Tongue (tissue), 2 donors: ENCODE data around the gene CDKL5. TPM values are rescaled to one million over a fixed set of nuclear protein-coding genes. Genes with fewer than 3 reads are reported as not detected.

Source experiments
- DNase-seq: peaks from one replicate; pipeline ENCODE4 v3.0.0-alpha.2; 2015
- total RNA-seq: library from RNA; depleted of rRNA; stranded (reverse); fragments of >200 nt; gene quantifications from one replicate; pipeline ENCODE4 v1.2.3, GENCODE V29; 2014

Gene CDKL5
- total RNA-seq, 1 donor from 2014 or later, result 9.3 TPM

DNA sequence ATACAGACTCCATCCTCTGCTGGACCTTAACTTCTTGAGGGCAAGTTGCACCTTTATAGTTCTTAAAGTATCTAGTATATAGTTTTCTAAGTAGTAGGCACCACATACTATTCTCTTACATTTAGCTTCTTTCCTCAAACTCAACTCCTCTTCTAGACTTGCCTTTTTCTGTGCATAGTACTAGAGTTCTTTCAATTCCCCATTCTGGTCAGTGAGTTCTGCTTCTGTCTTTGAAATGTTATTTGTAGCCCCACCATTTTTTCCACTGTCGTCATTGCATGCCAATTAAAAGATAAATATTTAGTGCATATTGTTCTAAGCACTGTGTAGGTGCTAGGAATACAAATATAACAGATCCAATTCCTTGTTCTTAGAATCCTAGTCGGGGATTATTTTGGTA, 31.6 kb downstream of the CDKL5 start:
- no peak for DNase-seq

DNA sequence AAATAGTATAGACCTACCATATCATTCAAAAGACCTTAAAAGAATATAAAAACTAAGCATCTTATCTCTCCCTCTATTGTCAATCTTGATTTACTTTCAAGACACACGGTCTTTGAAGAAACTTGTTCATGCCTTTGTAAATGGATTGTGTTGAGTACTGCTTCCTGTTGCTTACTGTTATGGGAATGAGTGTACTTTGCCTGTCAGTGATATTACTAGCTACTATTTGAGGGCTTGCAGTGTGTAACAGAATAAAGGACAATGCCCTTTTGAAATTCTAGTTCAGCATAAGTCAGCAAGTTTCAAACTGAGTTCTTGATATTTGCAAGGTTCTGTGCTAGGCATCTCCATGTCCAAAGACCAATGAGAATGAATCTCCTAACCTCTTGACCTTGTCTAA, 36.0 kb downstream of the CDKL5 start:
- no peak for DNase-seq

DNA sequence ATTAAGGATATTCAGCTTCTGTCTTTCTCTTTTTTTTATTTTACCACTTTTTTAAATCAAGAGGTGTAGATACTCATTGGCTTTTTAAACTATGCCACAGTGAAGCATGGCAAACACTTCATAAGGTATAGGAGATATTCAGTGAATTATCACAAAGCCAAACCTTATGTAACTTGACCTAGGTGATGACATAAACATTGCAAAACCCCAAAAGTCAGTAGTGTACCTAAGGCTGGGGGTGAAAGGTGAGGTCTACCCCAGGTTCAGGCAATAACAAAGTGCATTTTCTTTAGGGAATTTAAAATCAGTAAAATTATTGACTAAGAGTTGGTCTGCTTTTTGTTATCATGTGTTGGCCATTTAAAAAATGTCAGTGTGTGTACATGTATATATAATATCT, 39.1 kb downstream of the CDKL5 start:
- no peak for DNase-seq

DNA sequence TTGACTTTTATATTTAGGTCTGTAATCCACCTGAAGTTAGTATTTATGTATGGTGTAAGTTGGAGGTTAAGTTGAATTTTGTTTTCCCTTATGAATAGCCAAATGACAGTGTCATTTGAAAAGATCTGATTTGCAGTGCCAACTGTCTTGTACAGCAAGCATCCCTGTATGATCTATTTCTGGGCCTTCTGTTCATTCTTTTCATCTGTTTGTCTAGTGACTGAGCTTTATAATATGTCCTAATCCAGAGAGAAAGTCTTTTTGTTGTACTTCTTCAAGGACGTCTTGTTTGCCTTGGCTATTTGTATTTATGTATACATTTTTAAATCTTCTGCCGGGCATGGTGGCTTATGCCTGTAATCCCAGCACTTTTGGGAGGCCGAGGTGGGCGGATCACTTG, 39.6 kb downstream of the CDKL5 start:
- DNase-seq, result no peak

DNA sequence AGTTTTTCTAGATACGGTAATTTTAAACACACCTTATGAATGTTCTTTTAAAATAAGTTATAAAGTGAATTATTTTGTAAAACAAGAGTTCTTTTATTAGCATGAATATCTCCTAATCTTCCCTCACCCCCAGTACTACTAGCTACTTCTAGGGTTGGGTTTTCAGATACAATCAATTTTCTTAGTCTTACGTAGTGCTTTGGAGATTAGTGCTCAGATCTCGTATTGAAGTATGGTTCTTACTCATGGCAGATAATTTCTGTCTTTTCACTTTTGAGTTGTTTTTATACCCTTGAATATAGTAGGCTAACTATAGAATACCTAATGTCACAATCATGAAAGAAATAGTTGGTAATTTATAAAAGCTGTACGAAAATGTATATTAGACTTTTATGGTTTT, 43.2 kb downstream of the CDKL5 start:
- DNase-seq, result no peak

DNA sequence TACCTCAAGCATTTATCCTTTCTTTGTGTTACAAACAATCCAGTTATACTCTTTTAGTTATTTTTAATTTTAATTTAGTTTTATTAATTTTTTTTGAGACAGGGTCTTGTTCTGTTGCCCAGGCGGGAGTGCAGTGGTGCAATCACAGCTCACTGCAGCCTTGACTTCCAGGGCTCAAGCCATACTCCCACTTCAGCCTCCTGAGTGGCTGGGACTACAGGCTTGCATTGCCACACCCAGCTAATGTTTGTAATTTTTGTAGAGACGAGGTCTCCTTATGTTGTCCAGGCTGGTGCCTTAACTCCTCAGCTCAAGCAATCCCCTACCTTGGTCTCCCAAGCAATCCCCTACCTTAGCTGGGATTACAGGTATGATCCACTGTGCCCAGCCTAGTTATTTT, 45.9 kb downstream of the CDKL5 start:
- no peak for DNase-seq

DNA sequence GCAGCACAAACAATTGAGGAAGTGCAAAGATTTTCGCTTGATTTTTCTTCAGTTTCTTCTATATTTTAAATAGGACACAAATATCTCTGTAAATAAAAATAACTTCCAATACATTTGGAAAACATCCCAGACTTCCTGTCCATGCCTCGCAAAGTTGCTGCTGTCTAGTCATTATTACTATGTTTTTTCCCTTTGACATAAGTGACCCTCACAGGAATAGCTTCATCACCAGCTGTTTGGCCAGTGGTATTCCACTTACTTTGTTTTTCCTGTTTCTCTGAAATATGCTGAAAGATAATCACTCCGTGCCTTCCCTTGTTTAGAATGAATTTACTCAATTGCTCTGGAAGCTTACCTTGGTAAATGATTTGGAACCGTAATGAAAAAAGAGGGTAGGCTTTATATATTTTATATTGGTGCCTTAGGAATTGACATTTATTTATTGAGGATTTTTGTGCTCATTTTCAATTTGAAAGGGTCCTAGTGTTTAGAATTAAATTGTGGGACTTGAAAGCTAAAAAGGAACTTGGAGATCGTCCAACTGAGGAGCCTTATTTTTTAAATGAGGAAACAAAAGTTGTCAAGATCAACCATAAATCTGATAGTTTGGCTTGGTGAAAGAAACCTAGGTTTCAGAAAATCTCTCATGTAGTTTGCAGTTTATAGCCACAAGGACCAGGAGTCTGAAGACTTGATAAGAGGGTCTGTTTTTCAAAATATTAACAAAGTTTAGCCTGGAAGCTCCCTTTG, 65.6 kb downstream of the CDKL5 start:
- peak; percentile 0 for DNase-seq

DNA sequence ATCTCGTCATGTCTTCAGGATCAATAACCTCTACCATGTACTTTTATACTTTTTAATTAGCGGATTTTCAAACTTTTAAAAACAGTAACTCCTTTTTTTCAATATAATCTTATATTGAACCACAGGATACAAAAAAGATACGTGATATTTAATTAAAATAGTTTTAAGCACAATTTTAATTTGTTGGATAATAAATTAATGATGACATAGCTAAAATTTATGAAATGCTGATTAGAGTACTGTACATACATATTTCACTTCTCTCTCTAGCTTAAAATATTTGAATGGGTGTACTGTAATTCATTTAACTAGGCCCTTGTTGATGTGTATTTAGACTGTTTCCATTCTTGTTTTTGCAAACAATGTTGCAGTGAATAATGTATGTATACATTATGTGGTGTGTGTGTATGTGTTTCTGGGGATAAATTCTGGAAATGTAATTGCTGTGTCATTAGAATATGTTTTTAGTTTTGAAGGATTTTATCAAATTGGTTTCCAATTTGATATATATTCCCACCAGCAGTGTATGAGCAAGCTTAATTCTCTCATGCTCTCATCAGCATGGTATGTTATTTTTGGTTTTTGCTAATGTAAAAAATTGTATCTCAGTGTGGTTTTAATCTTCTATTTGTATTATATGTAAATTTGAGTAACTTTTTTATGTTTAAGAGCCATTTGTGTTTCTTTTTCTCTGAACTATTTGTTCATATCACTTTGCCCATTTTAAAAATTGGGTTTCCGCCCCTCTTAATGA, 66.4 kb downstream of the CDKL5 start:
- DNase-seq, result no peak

DNA sequence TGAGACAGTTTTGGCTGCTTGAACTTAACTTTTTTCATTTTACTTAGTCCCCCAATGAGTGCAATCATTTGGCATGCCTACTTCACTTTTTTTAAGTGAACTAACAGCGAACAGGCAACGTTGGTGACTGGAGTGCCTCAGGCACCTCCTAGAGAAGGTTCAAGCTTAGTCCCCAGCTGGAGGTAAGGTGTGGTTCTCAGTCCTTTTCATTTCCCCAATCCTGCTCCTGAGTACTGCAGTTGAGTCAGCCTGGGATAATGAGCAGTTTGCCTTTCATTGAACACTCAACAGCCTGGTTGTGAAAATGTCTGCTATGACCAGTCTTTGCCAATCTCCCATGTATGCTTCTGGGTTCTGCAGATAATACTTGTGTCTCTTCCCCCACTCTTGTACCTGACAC, 109.5 kb downstream of the CDKL5 start:
- no peak for DNase-seq

DNA sequence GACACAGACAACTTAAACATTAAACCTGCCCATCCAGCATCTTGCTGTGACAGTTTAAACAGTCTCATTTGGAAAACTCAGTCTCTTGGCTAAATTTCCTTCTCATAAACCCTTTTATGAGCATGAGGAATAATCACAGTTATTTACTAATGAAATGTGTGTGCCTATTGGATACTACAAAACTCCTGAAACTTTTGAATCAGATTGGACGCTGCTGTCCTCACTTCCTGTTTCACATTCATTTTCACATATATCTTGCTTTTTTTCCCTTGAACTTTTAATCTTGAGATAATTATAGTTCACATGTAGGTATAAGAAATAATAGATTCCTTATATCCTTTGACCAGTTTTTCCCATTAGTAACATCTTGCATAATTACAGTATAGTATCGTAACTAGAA, 111.7 kb downstream of the CDKL5 start:
- DNase-seq, result no peak

DNA sequence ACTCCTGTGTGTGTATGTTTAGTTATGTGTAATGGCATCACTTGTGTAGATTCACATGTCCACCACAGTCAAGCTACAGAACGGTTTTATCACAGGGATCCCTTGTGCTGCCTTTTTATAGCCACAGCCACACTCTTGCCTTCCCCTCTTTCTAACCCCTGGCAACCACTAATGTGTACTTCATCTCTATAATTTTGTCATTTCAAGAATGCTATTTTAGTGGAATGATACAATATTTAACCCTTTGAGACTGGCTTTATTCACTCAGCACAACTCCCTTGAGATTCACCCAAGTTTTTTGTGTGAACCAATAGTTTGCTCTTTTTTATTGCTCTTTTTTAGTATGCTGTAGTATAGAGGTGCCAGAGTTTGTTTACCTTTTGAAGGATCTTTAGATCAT, 112.1 kb downstream of the CDKL5 start:
- no peak for DNase-seq

DNA sequence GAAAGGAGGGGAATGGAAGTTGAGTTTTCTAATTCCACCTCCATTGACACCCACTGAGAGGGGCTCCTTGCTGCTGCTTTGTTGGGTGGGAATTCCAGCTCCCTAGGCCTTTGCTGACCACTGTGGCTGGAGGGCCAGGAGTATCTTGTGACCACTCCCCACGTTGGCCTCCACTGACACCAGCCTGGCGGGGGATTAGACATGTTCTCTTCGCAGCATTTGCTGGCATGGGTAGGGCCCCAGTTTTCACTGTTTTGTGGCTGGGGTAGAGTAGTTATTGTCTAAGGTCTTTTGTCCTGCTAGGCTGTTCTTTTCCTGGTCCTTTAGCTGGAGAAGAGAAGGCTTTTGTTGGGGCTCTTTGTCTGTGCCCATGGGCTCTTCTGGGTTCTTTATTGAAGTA, 116.7 kb downstream of the CDKL5 start:
- no peak for DNase-seq

DNA sequence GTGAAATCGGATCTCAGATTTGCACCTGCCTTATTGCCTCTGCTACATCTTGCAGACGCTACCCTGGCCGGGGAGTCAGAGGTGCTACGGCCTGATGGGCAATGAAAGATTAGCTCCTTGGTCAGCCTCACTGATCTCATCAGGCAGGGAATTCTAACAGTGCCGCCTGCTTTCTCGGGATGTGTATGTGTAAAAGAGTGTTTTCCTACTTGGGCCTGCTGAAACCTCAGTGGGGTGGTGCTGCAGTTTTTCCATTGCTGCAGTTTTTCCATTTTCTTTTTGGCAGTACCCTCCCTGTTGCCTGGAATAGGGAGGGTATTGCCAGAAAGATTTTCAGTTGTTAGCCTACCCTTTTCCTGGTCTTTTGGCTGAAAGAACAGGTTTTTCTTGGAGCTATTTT, 117.5 kb downstream of the CDKL5 start:
- DNase-seq, result no peak

DNA sequence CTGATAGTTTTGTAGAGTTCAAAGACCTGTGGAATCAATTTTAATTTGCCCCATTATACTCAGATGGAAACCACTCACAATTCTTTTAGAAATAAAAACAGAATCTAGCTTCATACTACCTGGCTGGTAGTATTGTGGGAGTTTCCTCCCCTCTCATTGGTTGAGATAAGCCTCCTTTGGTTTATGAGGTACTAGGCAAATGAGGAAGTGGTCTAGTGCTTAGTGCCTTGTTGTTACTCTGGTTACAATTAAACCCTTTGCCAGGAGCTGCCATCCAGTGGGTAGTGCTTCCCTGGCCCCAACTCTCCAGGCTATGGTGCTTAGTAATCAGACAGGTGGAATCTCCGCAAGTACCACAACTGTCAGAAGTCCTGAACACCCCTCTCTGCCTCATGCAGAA, 118.3 kb downstream of the CDKL5 start:
- no peak for DNase-seq

DNA sequence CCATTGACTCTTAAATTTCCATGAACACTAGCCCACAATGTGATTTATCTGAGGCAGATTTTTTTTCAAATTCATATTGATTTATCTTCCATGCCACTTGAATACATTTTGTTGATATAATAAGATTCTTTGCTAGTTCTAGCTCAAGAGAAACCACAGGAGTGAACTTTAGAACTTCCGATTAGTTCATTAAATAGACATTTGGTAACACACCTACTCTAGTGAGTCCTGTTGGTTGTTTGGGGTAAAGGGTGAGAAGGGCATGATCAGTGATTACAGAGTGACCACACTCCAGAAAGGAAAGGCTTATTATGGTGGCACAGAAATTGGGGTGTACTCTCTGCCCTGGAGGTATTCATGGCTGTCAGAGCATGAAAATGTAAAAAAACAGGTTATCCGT, 120.4 kb downstream of the CDKL5 start:
- no peak for DNase-seq

DNA sequence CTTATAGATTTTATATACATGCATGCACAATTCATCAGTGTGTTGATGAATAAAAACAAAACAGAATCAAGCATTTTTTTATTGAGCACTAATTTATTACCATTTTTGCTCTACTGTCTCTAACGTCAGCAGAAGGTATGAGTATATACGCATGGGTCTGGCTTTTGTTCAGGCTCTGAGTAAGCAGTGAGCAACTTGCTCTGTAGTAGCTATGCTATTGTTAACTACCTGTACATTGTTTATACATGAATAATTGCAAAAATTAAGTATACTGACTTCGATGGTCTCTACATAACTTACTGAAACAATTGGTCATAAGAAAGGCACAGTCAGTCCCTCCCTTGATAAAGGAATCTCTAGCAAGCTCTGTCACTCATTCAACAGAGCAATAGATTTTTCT, 123.6 kb downstream of the CDKL5 start:
- DNase-seq, result no peak

DNA sequence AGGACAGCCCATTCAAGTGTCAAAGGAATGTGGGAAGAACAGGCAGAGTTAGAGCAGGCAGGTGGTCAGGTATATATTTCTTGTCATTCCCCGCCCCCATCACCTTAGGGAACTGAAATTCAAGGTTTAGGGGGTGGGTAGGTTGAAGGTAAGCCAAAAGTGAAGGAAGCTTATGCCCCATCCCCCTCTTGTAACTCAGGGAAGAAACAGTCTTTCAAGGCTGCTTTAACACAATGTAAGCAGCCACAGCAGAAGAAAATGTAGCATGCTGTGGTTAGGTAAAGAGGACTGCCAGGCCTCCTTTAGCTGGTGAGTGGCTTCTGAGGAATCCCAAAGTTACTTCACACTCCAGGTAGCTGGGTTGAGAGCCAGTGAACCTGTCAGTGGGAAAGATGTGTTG, 124.2 kb downstream of the CDKL5 start:
- DNase-seq, result no peak

DNA sequence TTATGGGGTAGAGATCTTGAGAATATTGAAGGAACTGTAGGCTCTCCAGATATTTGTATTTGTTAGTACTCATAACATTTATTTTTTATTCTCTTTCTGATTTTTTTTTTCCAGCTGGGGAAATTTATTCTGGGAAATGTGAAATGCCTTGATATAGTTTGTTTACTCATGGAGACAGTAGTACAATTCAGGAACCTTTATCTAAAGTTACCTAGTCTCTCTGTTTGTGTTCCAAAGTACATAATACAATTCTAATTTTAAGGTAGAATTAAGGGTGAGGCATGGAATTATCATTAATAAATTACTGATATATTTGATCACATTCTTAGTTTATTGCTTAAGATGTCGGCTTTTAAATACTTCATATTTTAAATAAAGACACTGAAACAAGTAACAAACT, 132.5 kb downstream of the CDKL5 start:
- DNase-seq, result no peak

DNA sequence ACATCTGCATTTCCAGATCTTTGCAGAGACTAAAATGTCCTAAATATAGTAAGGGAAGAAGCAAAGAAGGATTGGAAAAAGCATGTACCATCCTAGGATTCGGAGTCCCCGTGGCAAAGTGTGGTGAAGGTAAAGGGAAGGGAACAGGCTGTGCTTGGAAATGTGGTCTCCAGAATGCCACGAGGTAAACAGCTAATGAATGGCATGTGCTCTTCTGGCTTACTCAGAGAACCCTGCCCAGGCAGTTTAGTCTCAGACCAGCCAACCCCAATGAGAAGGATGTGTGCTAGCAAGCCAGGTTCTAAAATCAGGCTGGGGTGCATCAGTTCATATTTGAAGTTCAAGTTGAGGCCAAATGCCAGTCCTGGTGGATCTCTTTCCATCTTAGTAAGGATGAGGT, 133.4 kb downstream of the CDKL5 start:
- no peak for DNase-seq

DNA sequence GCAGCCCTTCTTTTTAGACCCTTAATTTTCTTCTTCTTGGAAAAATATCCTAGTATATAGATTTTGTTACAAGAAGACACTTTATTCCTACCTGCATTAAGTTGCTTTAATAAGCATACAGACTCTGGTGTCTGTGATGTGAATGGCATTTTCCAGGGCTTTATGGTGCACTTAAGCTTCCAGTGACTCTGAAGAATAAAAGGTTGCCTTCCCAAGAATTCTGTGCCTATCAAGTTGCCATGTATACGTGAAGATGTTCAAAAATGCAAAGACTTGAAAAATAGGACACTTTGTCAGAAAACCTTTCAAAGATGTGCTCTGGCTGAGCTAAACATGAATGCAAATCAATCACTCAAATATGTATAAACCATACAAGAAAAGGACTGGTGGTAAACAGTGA, 135.6 kb downstream of the CDKL5 start:
- DNase-seq, result no peak

DNA sequence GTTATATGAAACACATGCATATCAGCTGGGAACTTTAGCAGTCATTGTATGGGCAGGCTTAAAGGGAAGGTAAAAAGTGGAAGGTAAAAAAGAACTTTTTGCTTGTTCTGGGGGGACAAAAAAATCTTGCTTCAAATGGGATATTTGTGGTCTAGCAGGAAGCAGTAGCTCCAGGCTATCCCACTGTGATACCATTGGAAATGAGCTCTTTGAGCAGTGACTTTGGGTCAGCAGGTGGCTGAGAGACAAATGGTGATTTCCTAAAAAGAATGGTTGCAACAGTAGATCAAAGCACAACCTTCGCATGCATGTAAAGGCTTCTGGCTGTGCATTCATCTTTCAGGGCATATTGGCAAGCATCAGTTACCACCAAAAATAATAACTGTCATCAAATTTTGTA, 140.3 kb downstream of the CDKL5 start:
- no peak for DNase-seq

DNA sequence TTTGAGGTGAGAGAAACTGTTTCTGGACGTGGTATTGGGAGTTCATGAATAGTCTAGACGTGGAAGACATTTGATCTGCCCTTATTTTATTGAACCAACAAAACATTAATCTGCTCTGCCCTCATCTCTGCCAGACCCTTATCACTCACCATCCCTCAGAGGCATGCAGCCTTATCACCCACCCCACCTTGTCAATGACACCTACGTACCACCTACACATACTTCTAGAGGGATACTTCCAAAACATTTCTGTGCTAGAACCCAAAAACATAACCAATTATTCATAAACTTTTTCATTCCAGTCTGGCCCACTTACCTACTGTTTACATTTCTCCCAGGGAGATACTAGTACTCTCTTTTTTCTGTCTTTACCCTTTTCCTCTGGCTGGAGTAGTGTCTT, 141.3 kb downstream of the CDKL5 start:
- DNase-seq, result no peak

DNA sequence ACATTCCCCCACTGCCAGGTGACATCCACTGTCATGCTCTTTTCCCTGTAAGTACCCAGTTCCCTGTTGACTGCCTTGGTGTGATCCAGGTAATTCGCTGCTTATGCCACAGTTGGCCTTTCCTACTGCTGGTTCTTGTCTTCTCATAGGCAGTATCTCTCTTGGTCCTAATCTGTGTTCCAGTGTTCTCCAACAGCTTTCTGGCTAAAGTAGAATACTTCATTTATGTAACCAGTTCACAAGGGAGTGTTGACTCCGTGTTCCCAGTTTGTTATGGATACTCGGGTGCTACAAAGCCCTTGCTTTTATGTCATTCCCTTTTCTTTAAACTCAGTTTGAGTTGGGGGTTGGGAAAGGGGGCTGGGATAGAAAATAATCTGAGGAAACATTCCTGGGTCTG, 148.1 kb downstream of the CDKL5 start:
- no peak for DNase-seq

DNA sequence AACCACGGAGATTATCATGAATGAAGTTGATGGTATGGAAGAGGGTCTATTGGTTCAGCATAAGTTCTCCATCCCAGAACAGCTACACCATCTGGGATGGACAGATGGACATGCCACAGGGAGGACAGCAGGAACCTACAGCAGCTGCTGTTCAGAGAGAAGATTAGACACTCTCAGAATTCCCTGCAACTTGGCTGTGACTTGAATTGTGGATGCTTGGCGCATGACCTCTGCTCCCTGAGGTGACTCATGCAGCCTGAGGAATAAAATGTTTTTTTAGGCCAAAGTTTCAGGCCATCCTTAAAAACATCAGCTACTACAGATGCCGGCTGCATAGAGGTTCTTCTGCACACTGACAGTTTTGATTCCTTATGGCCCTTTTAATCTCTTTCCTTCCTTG, 149.2 kb downstream of the CDKL5 start:
- peak; percentile 3 for DNase-seq
